HepG2 (cell line): Measurements from ENCODE around the gene SYNE2. TPM values are rescaled to one million over a fixed set of nuclear protein-coding genes. Genes with fewer than 3 reads are reported as not detected.

Source experiments
- ATAC-seq: fragments of 200-7000 bp; cut with Tn5 transposase; 3 replicates; pipeline ENCODE4 v1.9.1; 2020; ENCODE audit warnings: mild to moderate bottlenecking, moderate library complexity
- BruUV-seq: library from RNA; stranded (reverse); fragments of 400-500 nt; replicated peaks from 2 replicates; lab custom pipeline; 2021; lab: Mats Ljungman, UMichigan
- CTCF ChIA-PET: fragments of 300-600 bp; formaldehyde crosslinking; extraction: SDS; loops from one replicate; lab custom pipeline; 2021; ENCODE audit warnings: low total read pairs, inconsistent platforms, low intra/inter-chr PET ratio; lab: Yijun Ruan, JAX
- POLR2A ChIA-PET: fragments of 350-600 bp; sonication (Branson Sonifier 250); formaldehyde crosslinking; loops from one replicate; lab custom pipeline; 2020; ENCODE audit warnings: antibody characterized with exemption, inconsistent platforms; lab: Yijun Ruan, JAX
- DNase-seq: peaks from one replicate; pipeline ENCODE4 v3.0.0-alpha.2; 2015; ENCODE audit warnings: low spot score
- FAIRE-seq: peaks from 3 replicates; lab custom pipeline; 2011; peaks lifted over from hg19 to GRCh38; lab: Jason Lieb, UNC
- H2AFZ ChIP-seq: one replicate; pipeline ENCODE4 v1.6.1; 2011; ENCODE audit warnings: low read length, inconsistent platforms
- H3K27ac ChIP-seq: fragments of 300-600 bp; 3 replicates; pipeline ENCODE4 v1.8.0; 2011; ENCODE audit warnings: mixed run types, mild to moderate bottlenecking, mixed read lengths, low read length, inconsistent platforms; ENCODE audit not compliant: insufficient read depth; ENCODE audit errors: extremely low read length
- H3K27me3 ChIP-seq, 2 experiments: fragments of 200-600 bp in 1 of 2; 2 replicates in 1 of 2; 3 replicates in 1 of 2; pipeline versions ENCODE4 v1.6.0 to v1.8.0; 2011; ENCODE audit warnings: low read length in 2 of 2, mild to moderate bottlenecking in 2 of 2, moderate library complexity in 2 of 2, inconsistent platforms in 1 of 2; ENCODE audit not compliant: insufficient read depth in 2 of 2, control insufficient read depth in 1 of 2
- H3K36me3 ChIP-seq, 2 experiments: fragments of 200-600 bp in 1 of 2; replicated peaks in 1 of 2; 2 replicates in 1 of 2; 3 replicates in 1 of 2; pipeline versions ENCODE4 v1.5.1 to v1.8.0; 2011; ENCODE audit warnings: low read length in 2 of 2, inconsistent platforms in 1 of 2; ENCODE audit not compliant: insufficient read depth in 2 of 2, control insufficient read depth in 1 of 2
- H3K4me1 ChIP-seq: 2 replicates; pipeline ENCODE4 v1.5.1; 2012; ENCODE audit warnings: low read length, inconsistent platforms; ENCODE audit not compliant: insufficient read depth
- H3K4me2 ChIP-seq: 2 replicates; pipeline ENCODE4 v1.6.0; 2011; ENCODE audit warnings: low read depth, low read length, inconsistent platforms
- H3K4me3 ChIP-seq, 3 experiments: fragments of 200-600 bp in 1 of 3; sonication (generic), shearing (Covaris generic) in 1 of 3; replicated peaks in 1 of 3; 2 replicates each; pipeline ENCODE4 v1.5.1; 2011 to 2016; ENCODE audit warnings: low read length in 3 of 3, inconsistent platforms in 2 of 3, low read depth in 2 of 3, mild to moderate bottlenecking in 2 of 3, control low read depth in 1 of 3, mixed read lengths in 1 of 3; ENCODE audit not compliant: insufficient read depth in 1 of 3
- H3K79me2 ChIP-seq: one replicate; pipeline ENCODE4 v1.6.1; 2011; ENCODE audit warnings: low read length, inconsistent platforms; ENCODE audit not compliant: insufficient read depth
- H3K9ac ChIP-seq: 2 replicates; pipeline ENCODE4 v1.6.0; 2011; ENCODE audit warnings: mild to moderate bottlenecking, low read depth, low read length, inconsistent platforms; ENCODE audit not compliant: insufficient read depth
- H3K9me3 ChIP-seq: 2 replicates; pipeline ENCODE4 v1.5.1; 2012; ENCODE audit warnings: mild to moderate bottlenecking, low read length
- H4K20me1 ChIP-seq: 2 replicates; pipeline ENCODE4 v1.6.0; 2011; ENCODE audit warnings: inconsistent platforms, mild to moderate bottlenecking, low read length, moderate library complexity; ENCODE audit not compliant: insufficient read depth
- CENPX ChIP-seq: sonication (generic); formaldehyde crosslinking; IDR thresholded peaks from 2 replicates; pipeline ENCODE4 v1.9.0; 2021; ENCODE audit warnings: mild to moderate bottlenecking, missing genetic modification reagents, moderate library complexity
- CREM ChIP-seq, 2 experiments: sonication (generic) in 1 of 2; formaldehyde crosslinking in 1 of 2; IDR thresholded peaks; 2 replicates each; pipeline versions ENCODE4 v1.4.0 to v1.6.1; 2016 to 2020; ENCODE audit warnings: antibody characterized with exemption in 1 of 2, mild to moderate bottlenecking in 1 of 2, missing genetic modification reagents in 1 of 2
- ELF1 ChIP-seq: sonication (generic); formaldehyde crosslinking; IDR thresholded peaks from 2 replicates; pipeline ENCODE4 v1.4.0; 2020; ENCODE audit warnings: missing genetic modification reagents
- JUND ChIP-seq: sonication (generic); formaldehyde crosslinking; IDR thresholded peaks from 2 replicates; pipeline ENCODE4 v1.8.0; 2022; ENCODE audit warnings: mild to moderate bottlenecking, missing genetic modification reagents
- MAFG ChIP-seq: sonication (generic); formaldehyde crosslinking; IDR thresholded peaks from 2 replicates; pipeline ENCODE4 v1.5.1; 2020; ENCODE audit warnings: mild to moderate bottlenecking, missing genetic modification reagents
- NR2C2 ChIP-seq: sonication (generic); formaldehyde crosslinking; IDR thresholded peaks from 2 replicates; pipeline ENCODE4 v1.4.0; 2020; ENCODE audit warnings: missing genetic modification reagents, mild to moderate bottlenecking, moderate library complexity, borderline replicate concordance
- RBM39 ChIP-seq: fragments of 200-400 bp; formaldehyde crosslinking; IDR thresholded peaks from one replicate; pipeline ENCODE4 v1.6.1; 2018; ENCODE audit warnings: antibody characterized with exemption, mild to moderate bottlenecking, low read depth, low read length; ENCODE audit not compliant: poor library complexity, severe bottlenecking
- RCOR2 ChIP-seq: IDR thresholded peaks from 2 replicates; pipeline ENCODE4 v1.6.1; 2016; ENCODE audit warnings: missing biosample characterization, missing genetic modification reagents
- TIGD3 ChIP-seq: sonication (generic); formaldehyde crosslinking; IDR thresholded peaks from 2 replicates; pipeline ENCODE4 v1.5.1; 2020; ENCODE audit warnings: mild to moderate bottlenecking, missing genetic modification reagents, borderline replicate concordance
- ZBTB49 ChIP-seq: sonication (generic); formaldehyde crosslinking; IDR thresholded peaks from 2 replicates; pipeline ENCODE4 v1.4.0; 2020; ENCODE audit warnings: missing genetic modification reagents, borderline replicate concordance
- ZBTB8A ChIP-seq: sonication (generic); formaldehyde crosslinking; IDR thresholded peaks from 2 replicates; pipeline ENCODE4 v1.4.0; 2020; ENCODE audit warnings: mild to moderate bottlenecking, low read depth, missing genetic modification reagents, borderline replicate concordance
- ZFP1 ChIP-seq: IDR thresholded peaks from 2 replicates; pipeline ENCODE4 v1.6.1; 2016
- ZFP36L2 ChIP-seq: sonication (generic); formaldehyde crosslinking; IDR thresholded peaks from 2 replicates; pipeline ENCODE4 v1.4.0; 2020; ENCODE audit warnings: missing genetic modification reagents
- ZFP90 ChIP-seq: sonication (generic); formaldehyde crosslinking; IDR thresholded peaks from 2 replicates; pipeline ENCODE4 v1.8.0; 2022; ENCODE audit warnings: missing genetic modification reagents, mild to moderate bottlenecking, inconsistent platforms, borderline replicate concordance
- ZNF329 ChIP-seq: sonication (generic); formaldehyde crosslinking; IDR thresholded peaks from 2 replicates; pipeline ENCODE4 v1.9.0; 2021; ENCODE audit warnings: low read depth, mild to moderate bottlenecking, missing genetic modification reagents
- ZNF615 ChIP-seq: sonication (generic); formaldehyde crosslinking; IDR thresholded peaks from 2 replicates; pipeline ENCODE4 v1.5.0; 2020; ENCODE audit warnings: mild to moderate bottlenecking, missing genetic modification reagents, borderline replicate concordance
- WGBS: methylation state at CpG from one replicate; pipeline ENCODE4 v1.1.6; 2017; ENCODE audit warnings: low lambda C conversion rate; 5-methylcytosine and 5-hydroxymethylcytosine counted together
- in situ Hi-C: cut with HindIII; loops from 2 replicates; pipeline ENCODE4 v1.10.0; 2017; ENCODE audit warnings: low pct_unique_long_range_greater_than_20kb; ENCODE audit not compliant: extremely low pct_ligation_motif_present
- intact Hi-C: fragments of 100-400 bp; cut with micrococcal nuclease; formaldehyde crosslinking; loops from one replicate; pipeline ENCODE4 v1.10.0; 2022; ENCODE audit not compliant: unreplicated experiment
- polyA plus RNA-seq, 8 experiments: library from polyadenylated mRNA; depleted of rRNA in 3 of 8; stranded (reverse) in 7 of 8; unstranded in 1 of 8; fragments of >200 nt; fragmentation: Illumina TruSeq in 4 of 8; extraction: Trizol in 4 of 8; gene quantifications; 2 replicates each; pipeline versions ENCODE4 v1.2.1 to v1.2.3, GENCODE V29; 2011 to 2016; ENCODE audit warnings: low read depth in 4 of 8, missing spikeins in 1 of 8, mixed read lengths in 1 of 8; ENCODE audit not compliant: insufficient read depth in 1 of 8
- total RNA-seq, 5 experiments: library from RNA; depleted of rRNA; stranded (reverse); fragments of >200 nt; fragmentation: Illumina TruSeq; extraction: Trizol; gene quantifications; 2 replicates each; pipeline ENCODE4 v1.2.3, GENCODE V29; 2016; ENCODE audit warnings: low read depth in 1 of 5
- TF ChIP-seq, protein P1 (sequence below): sonication (generic); formaldehyde crosslinking; IDR thresholded peaks from 2 replicates; pipeline ENCODE4 v1.8.0; 2022; ENCODE audit warnings: mild to moderate bottlenecking, missing genetic modification reagents, moderate library complexity
- TF ChIP-seq, protein P2 (sequence below): sonication (generic); formaldehyde crosslinking; IDR thresholded peaks from 2 replicates; pipeline ENCODE4 v1.8.0; 2022; ENCODE audit warnings: mild to moderate bottlenecking, missing genetic modification reagents

The SYNE2 gene
- total and polyA plus RNA-seq, 2 of the 13 experiments (the other 11 are each of a cell fraction or from before 2014, with no cell fraction given) = 6.2 to 13.3 TPM

DNA sequence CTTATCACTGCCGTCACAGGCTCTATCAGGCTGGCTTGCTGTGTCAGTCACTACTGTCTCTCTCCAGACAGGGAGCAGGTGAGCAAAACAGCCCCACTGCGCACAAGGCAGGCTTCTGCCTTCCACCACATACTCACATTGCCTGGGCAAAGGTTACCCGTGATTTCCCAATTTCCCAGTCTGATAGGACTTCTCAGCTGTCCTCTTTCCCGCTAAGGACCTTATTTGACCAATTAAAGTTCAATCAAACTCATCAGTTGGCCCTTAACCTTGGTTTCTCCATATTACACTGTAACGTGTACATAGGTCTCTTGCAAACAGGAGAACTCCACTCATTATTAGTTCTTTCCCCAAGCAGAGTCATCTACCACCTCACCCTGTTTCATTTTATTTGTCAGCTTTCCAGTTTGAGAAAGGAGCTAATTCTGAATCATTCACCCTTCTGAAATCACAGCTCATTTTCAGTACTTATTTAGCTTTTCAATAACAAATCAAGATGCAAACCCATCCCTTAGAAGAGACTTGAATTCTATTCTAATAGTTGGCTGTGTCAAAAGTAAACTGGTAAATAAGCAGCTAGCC is 270.5 kb downstream of the SYNE2 start (continued):
- TF ChIP-seq, protein P1, sequence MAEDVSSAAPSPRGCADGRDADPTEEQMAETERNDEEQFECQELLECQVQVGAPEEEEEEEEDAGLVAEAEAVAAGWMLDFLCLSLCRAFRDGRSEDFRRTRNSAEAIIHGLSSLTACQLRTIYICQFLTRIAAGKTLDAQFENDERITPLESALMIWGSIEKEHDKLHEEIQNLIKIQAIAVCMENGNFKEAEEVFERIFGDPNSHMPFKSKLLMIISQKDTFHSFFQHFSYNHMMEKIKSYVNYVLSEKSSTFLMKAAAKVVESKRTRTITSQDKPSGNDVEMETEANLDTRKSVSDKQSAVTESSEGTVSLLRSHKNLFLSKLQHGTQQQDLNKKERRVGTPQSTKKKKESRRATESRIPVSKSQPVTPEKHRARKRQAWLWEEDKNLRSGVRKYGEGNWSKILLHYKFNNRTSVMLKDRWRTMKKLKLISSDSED (CRISPR knock-in tag) = no peak
- TF ChIP-seq CREM (IDR thresholded peaks at IDR 0.05) (no peak), CREM (CRISPR knock-in tag; IDR thresholded peaks at IDR 0.05) (no peak), RBM39 (no peak), ELF1 (no peak), RCOR2 (CRISPR knock-in tag) (no peak), ZBTB8A (CRISPR knock-in tag) (no peak), ZFP90 (CRISPR knock-in tag) (no peak), ZFP36L2 (CRISPR knock-in tag) (no peak), MAFG (no peak)

- FAIRE-seq (no peak), DNase-seq (no peak), ATAC-seq (no peak)
- ChIA-PET POLR2A (no interaction called here), CTCF (no interaction called here)
- no peak overlapping the region for H3K4me3 ChIP-seq
- no peaks in the 10 kb centered on the region for H3K27me3 ChIP-seq
- no TSS peak for BruUV-seq
- no peak overlapping the region for H3K4me2 ChIP-seq
- H3K36me3 ChIP-seq = peaks cover 1 to 10% of the 10 kb centered on the region in 2 experiments; a peak in 4 of 5 replicates
- no peak overlapping the region for H2AFZ ChIP-seq
- in situ Hi-C loops = no loop called here
- H4K20me1 ChIP-seq = no peaks in the 10 kb centered on the region
- H3K79me2 ChIP-seq = no peaks in the 10 kb centered on the region
- no peaks in the 10 kb centered on the region for H3K4me1 ChIP-seq
- intact Hi-C loops = no loop called here
- H3K9ac ChIP-seq = no peak overlapping the region
- H3K27ac ChIP-seq = no peak overlapping the region
- 94% methylated on average over 2 of the region's 2 CpGs for WGBS
- H3K9me3 ChIP-seq = no peaks in the 10 kb centered on the region
- TF ChIP-seq ZNF615 (CRISPR knock-in tag) (no peak), ZNF329 (CRISPR knock-in tag) (no peak), CENPX (CRISPR knock-in tag) (no peak), JUND (CRISPR knock-in tag) (no peak), ZFP1 (CRISPR knock-in tag) (no peak), ZBTB49 (CRISPR knock-in tag) (no peak), TIGD3 (CRISPR knock-in tag) (no peak), NR2C2 (CRISPR knock-in tag) (no peak)
- TF ChIP-seq, protein P2, sequence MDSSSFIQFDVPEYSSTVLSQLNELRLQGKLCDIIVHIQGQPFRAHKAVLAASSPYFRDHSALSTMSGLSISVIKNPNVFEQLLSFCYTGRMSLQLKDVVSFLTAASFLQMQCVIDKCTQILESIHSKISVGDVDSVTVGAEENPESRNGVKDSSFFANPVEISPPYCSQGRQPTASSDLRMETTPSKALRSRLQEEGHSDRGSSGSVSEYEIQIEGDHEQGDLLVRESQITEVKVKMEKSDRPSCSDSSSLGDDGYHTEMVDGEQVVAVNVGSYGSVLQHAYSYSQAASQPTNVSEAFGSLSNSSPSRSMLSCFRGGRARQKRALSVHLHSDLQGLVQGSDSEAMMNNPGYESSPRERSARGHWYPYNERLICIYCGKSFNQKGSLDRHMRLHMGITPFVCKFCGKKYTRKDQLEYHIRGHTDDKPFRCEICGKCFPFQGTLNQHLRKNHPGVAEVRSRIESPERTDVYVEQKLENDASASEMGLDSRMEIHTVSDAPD (CRISPR knock-in tag) = no peak
Observed at GRCh38 chr14:64125270-64125669, 272.5 kb downstream of the SYNE2 start.
